Mucosa of descending colon (tissue), 3 donors: ENCODE results near the gene RPS19BP1. TPM values are rescaled to one million over a fixed set of nuclear protein-coding genes. Genes with fewer than 3 reads are reported as not detected.

ENCODE experiments used
- ATAC-seq: fragments of 200-7000 bp; cut with Tn5 transposase; one replicate; pipeline ENCODE4 v1.9.1; 2020; ENCODE audit warnings: mild to moderate bottlenecking, moderate library complexity
- DNase-seq, 3 donors: peaks; one replicate each; pipeline ENCODE4 v3.0.0-alpha.2; 2020
- H3K36me3 ChIP-seq: fragments of 200-600 bp; one replicate; pipeline ENCODE4 v1.8.0; 2021; ENCODE audit warnings: low read depth, mild to moderate bottlenecking
- H3K4me1 ChIP-seq: fragments of 200-600 bp; one replicate; pipeline ENCODE4 v1.8.0; 2021; ENCODE audit warnings: low read depth, mild to moderate bottlenecking
- H3K4me3 ChIP-seq: fragments of 200-600 bp; one replicate; pipeline ENCODE4 v1.8.0; 2021; ENCODE audit warnings: mild to moderate bottlenecking
- H3K9me3 ChIP-seq: fragments of 200-600 bp; one replicate; pipeline ENCODE4 v1.8.0; 2021; ENCODE audit warnings: mild to moderate bottlenecking
- CTCF ChIP-seq: fragments of 200-600 bp; IDR thresholded peaks from one replicate; pipeline ENCODE4 v1.8.0; 2022; ENCODE audit warnings: antibody characterized with exemption, mild to moderate bottlenecking
- intact Hi-C, 2 donors: fragments of 100-400 bp; cut with DNase I in 1 of 2; cut with micrococcal nuclease in 1 of 2; formaldehyde crosslinking; loops; one replicate each; pipeline versions ENCODE4 v1.11.0 to v1.11.1; 2022; cut with DNase I, micrococcal nuclease
- total RNA-seq, 3 donors: library from RNA; stranded (reverse); fragmentation: NEBNext Ultra II Directional in 2 of 3; extraction: Animal tissue kit (Norgen Biotek cat#: 25700) in 2 of 3; gene quantifications; one replicate each; pipeline versions ENCODE4 v1.2.1 to v1.2.4, GENCODE V29; 2021 to 2023
- donor health status: DM: no; HTN: no; CAD: no; lungs with moderate emphysema.
- donor health status: DM: no; HTN: no; CAD: no.
- donor health status: DM: no; HTN: yes; CAD: no.

The RPS19BP1 gene
- total RNA-seq, 3 donors from 2014 or later, result 59.1 to 77.7 (median 61.2) TPM

GRCh38 chr22:39515266-39516050, 17.1 kb downstream of the RPS19BP1 start:
- Histone ChIP-seq H3K4me1 (peaks cover 8% of the 10 kb centered on the region), H3K4me3 (no peak overlapping the region), H3K36me3 (no peaks in the 10 kb centered on the region), H3K9me3 (no peaks in the 10 kb centered on the region)
- TF ChIP-seq CTCF, result no peak
- DNase-seq (no peak), ATAC-seq (no peak)
- intact Hi-C loops, result no loop called here

- peak; percentile 46 for ATAC-seq
- Histone ChIP-seq H3K36me3 (peaks cover 3% of the 10 kb centered on the region), H3K4me3 (no peak overlapping the region), H3K9me3 (no peaks in the 10 kb centered on the region), H3K4me1 (peaks cover 8% of the 10 kb centered on the region)
- TF ChIP-seq CTCF, result peak; percentile 61
- DNase-seq, result peak in 2 of 3 donors; percentile 72 to 89
- intact Hi-C loops, result no loop called here
These were observed 18.1 kb downstream of the RPS19BP1 start for GRCh38 chr22:39514373-39514973.

GRCh38 chr22:39513791-39514190, 18.8 kb downstream of the RPS19BP1 start:
- peaks cover 2% of the 10 kb centered on the region for H3K4me1 ChIP-seq
- H3K4me3 ChIP-seq, result no peak overlapping the region
- peaks cover 5% of the 10 kb centered on the region for H3K36me3 ChIP-seq
- TF ChIP-seq CTCF, result no peak
- peak in 1 of 3 donors; percentile 52 for DNase-seq
- no peaks in the 10 kb centered on the region for H3K9me3 ChIP-seq
- ATAC-seq, result no peak
- intact Hi-C loops, result no loop called here

GRCh38 chr22:39512026-39512425, 20.5 kb downstream of the RPS19BP1 start:
- ATAC-seq, result no peak
- TF ChIP-seq CTCF, result no peak
- intact Hi-C loops, result no loop called here
- Histone ChIP-seq H3K9me3 (no peaks in the 10 kb centered on the region), H3K36me3 (peaks cover 5% of the 10 kb centered on the region), H3K4me3 (no peak overlapping the region), H3K4me1 (no peaks in the 10 kb centered on the region)
- peak in 1 of 3 donors; percentile 47 for DNase-seq

GRCh38 chr22:39511226-39511625, 21.3 kb downstream of the RPS19BP1 start:
- no peak for ATAC-seq
- peak in 1 of 3 donors; percentile 38 for DNase-seq
- TF ChIP-seq CTCF, result no peak
- Histone ChIP-seq H3K9me3 (no peaks in the 10 kb centered on the region), H3K4me3 (no peak overlapping the region), H3K36me3 (peaks cover 5% of the 10 kb centered on the region), H3K4me1 (no peaks in the 10 kb centered on the region)
- intact Hi-C loops, result no loop called here
